ENCODE measurements around the gene ZNF311. TPM values are rescaled to one million over a fixed set of nuclear protein-coding genes. Genes with fewer than 3 reads are reported as not detected.

Gene ZNF311
- total RNA-seq, 1 donor from 2014 or later: 0.25 TPM

DNA sequence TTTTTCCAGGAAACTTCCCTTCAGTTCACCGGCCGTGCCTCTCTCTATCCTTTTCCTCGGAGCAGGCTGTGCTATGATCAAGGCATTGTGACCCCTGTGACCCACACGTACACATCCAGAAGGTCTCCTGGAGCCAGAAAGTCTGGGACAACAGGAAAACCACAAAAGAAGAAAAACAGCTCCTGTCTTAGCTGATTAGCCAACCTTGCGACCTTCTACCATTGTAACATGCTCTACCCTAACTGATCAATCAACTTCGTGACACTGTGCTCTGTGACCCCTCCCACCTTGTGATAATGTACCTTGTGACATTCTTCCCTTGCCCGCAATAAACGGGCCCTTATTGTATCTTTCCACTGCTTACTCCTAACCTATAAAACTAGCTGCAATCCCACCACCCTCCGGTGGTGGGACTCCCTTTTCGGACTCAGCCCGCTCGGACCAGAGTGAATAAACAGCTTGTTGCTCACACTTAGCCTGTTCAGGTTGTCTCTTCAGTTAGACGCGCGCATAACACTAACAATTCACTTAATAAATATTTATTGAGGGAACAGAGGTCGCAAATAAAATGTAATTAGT lies 24.2 kb downstream of the ZNF311 start:
- H3K36me3 ChIP-seq: no peaks in the 10 kb centered on the region
- peaks cover 14% of the 10 kb centered on the region for H3K4me1 ChIP-seq

DNA sequence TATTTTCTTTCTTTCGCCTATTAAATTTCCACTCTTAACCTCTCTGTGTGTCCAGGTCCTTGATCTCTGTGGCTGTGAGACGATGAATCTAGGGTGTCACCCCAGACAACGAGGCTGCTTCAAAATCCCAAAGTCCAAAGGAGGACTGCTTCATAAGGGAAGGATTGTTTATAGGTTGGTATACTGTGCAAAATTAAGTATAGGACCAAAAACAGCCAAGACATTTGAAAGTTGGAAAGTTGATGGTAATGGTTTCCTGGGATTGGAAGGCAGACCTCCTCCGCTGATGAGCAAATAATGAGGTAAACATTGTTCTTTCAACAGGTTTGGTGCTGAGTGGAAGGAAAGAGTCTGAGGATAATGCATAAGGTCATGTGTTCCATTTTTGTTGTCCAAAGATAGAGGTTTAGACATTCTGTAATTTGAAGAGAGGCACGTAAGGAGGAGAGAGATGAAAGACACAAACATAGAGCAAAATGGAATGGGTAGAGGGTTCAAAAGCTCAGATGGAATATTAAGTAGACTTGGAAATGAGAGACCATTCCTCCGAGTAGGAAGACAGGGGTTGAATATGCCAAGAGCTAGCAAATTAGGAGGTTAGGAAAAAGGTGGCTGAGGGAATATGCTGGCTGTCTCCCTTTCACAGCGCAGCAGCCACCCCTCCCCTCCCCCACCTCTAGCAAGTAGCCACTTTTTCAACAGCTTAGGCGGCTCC lies 24.8 kb downstream of the ZNF311 start:
- no peak for DNase-seq (ENCODE audit: extremely low spot score in 2 of 2)
- Histone ChIP-seq H3K27me3 (no peaks in the 10 kb centered on the region), H3K4me1 (peaks cover 14% of the 10 kb centered on the region), H3K9me3 (no peaks in the 10 kb centered on the region), H3K27ac (peak overlapping the region; percentile 86), H3K4me3 (peak overlapping the region; percentile 56 to 64), H3K36me3 (no peaks in the 10 kb centered on the region)
- intact Hi-C loops (cut with DNase I): loop anchor here (5.0 to 10.0 kb wide), 3 partner anchors 38 to 1803 kb away; no protein-coding TSS in a partner anchor
- TF ChIP-seq POLR2A (IDR thresholded peaks at IDR 0.05) (no peak), POLR2AphosphoS5 (IDR thresholded peaks at IDR 0.05; ENCODE audit: insufficient read depth in 1 of 2, low read depth in 1 of 2) (no peak)
- TF ChIP-seq, protein P1, sequence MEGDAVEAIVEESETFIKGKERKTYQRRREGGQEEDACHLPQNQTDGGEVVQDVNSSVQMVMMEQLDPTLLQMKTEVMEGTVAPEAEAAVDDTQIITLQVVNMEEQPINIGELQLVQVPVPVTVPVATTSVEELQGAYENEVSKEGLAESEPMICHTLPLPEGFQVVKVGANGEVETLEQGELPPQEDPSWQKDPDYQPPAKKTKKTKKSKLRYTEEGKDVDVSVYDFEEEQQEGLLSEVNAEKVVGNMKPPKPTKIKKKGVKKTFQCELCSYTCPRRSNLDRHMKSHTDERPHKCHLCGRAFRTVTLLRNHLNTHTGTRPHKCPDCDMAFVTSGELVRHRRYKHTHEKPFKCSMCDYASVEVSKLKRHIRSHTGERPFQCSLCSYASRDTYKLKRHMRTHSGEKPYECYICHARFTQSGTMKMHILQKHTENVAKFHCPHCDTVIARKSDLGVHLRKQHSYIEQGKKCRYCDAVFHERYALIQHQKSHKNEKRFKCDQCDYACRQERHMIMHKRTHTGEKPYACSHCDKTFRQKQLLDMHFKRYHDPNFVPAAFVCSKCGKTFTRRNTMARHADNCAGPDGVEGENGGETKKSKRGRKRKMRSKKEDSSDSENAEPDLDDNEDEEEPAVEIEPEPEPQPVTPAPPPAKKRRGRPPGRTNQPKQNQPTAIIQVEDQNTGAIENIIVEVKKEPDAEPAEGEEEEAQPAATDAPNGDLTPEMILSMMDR (IDR thresholded peaks at IDR 0.05): no peak

More for the DNA sequence above, 24.2 kb downstream of the ZNF311 start:
- intact Hi-C loops (cut with DNase I): loop anchor here (5.0 to 10.0 kb wide), 3 partner anchors 39 to 1804 kb away; no protein-coding TSS in a partner anchor
- peak overlapping the region; percentile 86 for H3K27ac ChIP-seq
- DNase-seq (ENCODE audit: extremely low spot score in 2 of 2): no peak
- peak overlapping the region; percentile 56 to 64 for H3K4me3 ChIP-seq
- no peaks in the 10 kb centered on the region for H3K27me3 ChIP-seq
- no peaks in the 10 kb centered on the region for H3K9me3 ChIP-seq
- TF ChIP-seq POLR2A (IDR thresholded peaks at IDR 0.05) (no peak), POLR2AphosphoS5 (IDR thresholded peaks at IDR 0.05; ENCODE audit: insufficient read depth in 1 of 2, low read depth in 1 of 2) (no peak)
- TF ChIP-seq, protein P1 (IDR thresholded peaks at IDR 0.05): peak in 1 of 3 experiments; percentile 33

DNA sequence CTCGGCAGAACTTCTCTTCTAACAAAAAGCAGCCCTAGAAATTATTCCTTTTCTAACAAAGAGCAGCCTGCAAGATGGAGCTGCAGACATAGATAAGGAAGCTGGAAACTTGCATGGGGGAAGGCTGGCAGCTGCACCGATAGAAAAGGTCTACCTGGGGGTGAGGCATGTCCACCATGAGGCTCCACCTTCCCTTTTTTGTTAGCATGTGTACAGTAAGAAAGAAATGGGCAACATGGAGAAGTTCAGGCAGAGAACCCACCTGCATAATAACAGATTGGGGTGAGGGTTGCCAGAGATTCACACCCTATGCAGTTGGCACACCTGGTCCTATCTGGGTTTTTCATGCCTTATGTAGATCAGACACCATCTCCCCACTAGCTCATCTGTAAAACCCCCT lies 25.4 kb downstream of the ZNF311 start:
- intact Hi-C loops (cut with DNase I): loop anchor here (5.0 to 10.0 kb wide), 3 partner anchors 37 to 1802 kb away; no protein-coding TSS in a partner anchor
- no peak overlapping the region for H3K4me3 ChIP-seq
- TF ChIP-seq, protein P1 (IDR thresholded peaks at IDR 0.05): no peak
- TF ChIP-seq POLR2AphosphoS5 (IDR thresholded peaks at IDR 0.05; ENCODE audit: insufficient read depth in 1 of 2, low read depth in 1 of 2): no peak
- no peak for TF ChIP-seq POLR2A (IDR thresholded peaks at IDR 0.05)
- H3K27me3 ChIP-seq: no peaks in the 10 kb centered on the region
- H3K36me3 ChIP-seq: no peaks in the 10 kb centered on the region
- no peak overlapping the region for H3K27ac ChIP-seq
- no peak for DNase-seq (ENCODE audit: extremely low spot score in 2 of 2)
- H3K4me1 ChIP-seq: peaks cover 14% of the 10 kb centered on the region
- H3K9me3 ChIP-seq: no peaks in the 10 kb centered on the region

DNA sequence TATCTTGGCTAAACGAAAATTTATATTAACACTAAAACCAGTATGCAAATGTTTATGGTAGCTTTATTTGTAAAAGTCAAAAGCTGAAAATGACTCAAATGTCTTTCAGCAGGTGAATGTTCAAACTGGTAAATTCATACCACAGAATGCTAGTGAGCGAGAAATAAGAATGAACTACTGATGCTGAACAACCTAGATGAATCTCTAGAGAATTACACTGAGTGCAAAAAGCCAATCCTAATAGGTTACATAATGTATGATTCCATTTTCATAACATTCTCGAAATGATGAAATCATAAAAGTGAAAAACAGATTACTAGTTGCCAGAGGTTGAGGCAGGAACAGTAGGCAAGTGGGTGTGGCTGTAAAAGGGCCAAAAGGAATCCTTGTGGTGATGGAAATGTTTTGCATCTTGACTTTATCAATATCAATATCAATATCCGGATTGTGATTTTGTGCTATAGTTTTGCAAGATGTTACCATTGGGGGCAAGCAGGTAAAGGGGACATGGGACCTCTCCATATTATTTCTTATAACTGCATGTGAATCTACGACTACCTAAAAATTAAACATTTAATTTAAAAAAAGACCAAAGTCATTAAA lies 26.1 kb downstream of the ZNF311 start:
- H3K27ac ChIP-seq: no peak overlapping the region
- TF ChIP-seq POLR2AphosphoS5 (IDR thresholded peaks at IDR 0.05; ENCODE audit: insufficient read depth in 1 of 2, low read depth in 1 of 2) (no peak), POLR2A (IDR thresholded peaks at IDR 0.05) (no peak)
- TF ChIP-seq, protein P1 (IDR thresholded peaks at IDR 0.05): no peak
- no peaks in the 10 kb centered on the region for H3K36me3 ChIP-seq
- no peaks in the 10 kb centered on the region for H3K27me3 ChIP-seq
- no peak for DNase-seq (ENCODE audit: extremely low spot score in 2 of 2)
- no peak overlapping the region for H3K4me3 ChIP-seq
- H3K4me1 ChIP-seq: peaks cover 14% of the 10 kb centered on the region
- intact Hi-C loops (cut with DNase I): no loop called here
- no peaks in the 10 kb centered on the region for H3K9me3 ChIP-seq
